ENCODE measurements around the gene REX1BD. TPM values are rescaled to one million over a fixed set of nuclear protein-coding genes. Genes with fewer than 3 reads are reported as not detected.

Gene REX1BD
- total and polyA plus RNA-seq, 2 of the 13 experiments (the other 11 are each of a cell fraction or from before 2014, with no cell fraction given): 7.5 to 25.4 TPM

DNA sequence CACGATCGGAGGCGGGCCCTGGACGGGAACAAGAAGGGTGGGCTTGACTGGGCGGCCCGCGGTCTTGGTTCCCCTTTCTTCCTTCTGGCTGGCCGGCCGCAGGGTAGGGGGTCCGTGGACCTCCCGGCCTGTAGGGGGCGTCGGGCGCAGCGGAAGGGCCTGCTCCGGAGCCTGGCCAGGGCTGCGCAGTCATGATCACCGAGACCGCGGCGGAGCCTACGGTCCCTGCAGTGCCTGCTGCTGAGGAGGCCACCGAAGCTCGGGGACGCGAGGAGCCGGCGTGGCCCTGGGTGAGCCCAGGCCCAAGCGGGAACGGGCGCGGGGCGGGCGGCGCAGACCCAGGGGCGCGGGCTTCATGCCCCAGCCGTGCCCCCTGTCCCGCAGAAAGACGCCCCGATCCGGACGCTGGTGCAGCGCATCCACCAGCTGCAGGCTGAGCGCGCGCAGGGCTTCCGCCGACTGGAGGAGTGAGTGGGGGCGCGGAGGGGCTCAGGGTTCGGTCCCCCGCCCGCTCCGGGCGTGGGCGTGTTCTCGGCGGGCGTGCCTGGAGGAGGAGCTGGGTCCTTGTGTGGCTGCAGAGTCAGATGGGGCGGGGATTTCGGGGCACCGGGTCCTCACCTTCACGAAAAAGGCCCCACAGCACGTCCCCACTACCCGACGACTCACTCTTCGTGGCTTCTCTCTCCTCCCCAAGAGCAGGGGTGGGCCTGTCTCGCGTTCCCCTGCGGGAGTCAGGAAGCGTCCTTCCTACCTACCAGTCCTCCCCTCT, at the start of gene REX1BD (continued):
- TF ChIP-seq, protein P1, sequence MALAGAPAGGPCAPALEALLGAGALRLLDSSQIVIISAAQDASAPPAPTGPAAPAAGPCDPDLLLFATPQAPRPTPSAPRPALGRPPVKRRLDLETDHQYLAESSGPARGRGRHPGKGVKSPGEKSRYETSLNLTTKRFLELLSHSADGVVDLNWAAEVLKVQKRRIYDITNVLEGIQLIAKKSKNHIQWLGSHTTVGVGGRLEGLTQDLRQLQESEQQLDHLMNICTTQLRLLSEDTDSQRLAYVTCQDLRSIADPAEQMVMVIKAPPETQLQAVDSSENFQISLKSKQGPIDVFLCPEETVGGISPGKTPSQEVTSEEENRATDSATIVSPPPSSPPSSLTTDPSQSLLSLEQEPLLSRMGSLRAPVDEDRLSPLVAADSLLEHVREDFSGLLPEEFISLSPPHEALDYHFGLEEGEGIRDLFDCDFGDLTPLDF (CRISPR knock-in tag; IDR thresholded peaks at IDR 0.05): no peak
- TF ChIP-seq ZNF430 (CRISPR knock-in tag; IDR thresholded peaks at IDR 0.05): no peak; the same call in 1 of the 2 replicates
- no peak for TF ChIP-seq NFRKB (IDR thresholded peaks at IDR 0.05)
- no peak for TF ChIP-seq RORA (CRISPR knock-in tag; IDR thresholded peaks at IDR 0.05)
- TF ChIP-seq, protein P2, sequence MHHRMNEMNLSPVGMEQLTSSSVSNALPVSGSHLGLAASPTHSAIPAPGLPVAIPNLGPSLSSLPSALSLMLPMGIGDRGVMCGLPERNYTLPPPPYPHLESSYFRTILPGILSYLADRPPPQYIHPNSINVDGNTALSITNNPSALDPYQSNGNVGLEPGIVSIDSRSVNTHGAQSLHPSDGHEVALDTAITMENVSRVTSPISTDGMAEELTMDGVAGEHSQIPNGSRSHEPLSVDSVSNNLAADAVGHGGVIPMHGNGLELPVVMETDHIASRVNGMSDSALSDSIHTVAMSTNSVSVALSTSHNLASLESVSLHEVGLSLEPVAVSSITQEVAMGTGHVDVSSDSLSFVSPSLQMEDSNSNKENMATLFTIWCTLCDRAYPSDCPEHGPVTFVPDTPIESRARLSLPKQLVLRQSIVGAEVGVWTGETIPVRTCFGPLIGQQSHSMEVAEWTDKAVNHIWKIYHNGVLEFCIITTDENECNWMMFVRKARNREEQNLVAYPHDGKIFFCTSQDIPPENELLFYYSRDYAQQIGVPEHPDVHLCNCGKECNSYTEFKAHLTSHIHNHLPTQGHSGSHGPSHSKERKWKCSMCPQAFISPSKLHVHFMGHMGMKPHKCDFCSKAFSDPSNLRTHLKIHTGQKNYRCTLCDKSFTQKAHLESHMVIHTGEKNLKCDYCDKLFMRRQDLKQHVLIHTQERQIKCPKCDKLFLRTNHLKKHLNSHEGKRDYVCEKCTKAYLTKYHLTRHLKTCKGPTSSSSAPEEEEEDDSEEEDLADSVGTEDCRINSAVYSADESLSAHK (CRISPR knock-in tag; IDR thresholded peaks at IDR 0.05; ENCODE audit: borderline replicate concordance): no peak
- no peak; the same call in 1 of the 2 replicates for TF ChIP-seq ZFP90 (CRISPR knock-in tag; IDR thresholded peaks at IDR 0.05; ENCODE audit: borderline replicate concordance)
- TF ChIP-seq, protein P3, sequence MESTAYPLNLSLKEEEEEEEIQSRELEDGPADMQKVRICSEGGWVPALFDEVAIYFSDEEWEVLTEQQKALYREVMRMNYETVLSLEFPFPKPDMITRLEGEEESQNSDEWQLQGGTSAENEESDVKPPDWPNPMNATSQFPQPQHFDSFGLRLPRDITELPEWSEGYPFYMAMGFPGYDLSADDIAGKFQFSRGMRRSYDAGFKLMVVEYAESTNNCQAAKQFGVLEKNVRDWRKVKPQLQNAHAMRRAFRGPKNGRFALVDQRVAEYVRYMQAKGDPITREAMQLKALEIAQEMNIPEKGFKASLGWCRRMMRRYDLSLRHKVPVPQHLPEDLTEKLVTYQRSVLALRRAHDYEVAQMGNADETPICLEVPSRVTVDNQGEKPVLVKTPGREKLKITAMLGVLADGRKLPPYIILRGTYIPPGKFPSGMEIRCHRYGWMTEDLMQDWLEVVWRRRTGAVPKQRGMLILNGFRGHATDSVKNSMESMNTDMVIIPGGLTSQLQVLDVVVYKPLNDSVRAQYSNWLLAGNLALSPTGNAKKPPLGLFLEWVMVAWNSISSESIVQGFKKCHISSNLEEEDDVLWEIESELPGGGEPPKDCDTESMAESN (CRISPR knock-in tag; conservative IDR thresholded peaks at IDR 0.05): no peak; the same call in 1 of the 2 replicates
- TF ChIP-seq GLI4 (CRISPR knock-in tag; IDR thresholded peaks at IDR 0.05; ENCODE audit: borderline replicate concordance): no peak
- TF ChIP-seq HNRNPH1 (optimal IDR thresholded peaks at IDR 0.05; ENCODE audit: low read depth, low read length): no peak
- peak; percentile 74 for TF ChIP-seq RBM22 (optimal IDR thresholded peaks at IDR 0.05; ENCODE audit: low read length)
- peak; percentile 53 for TF ChIP-seq BCL6 (CRISPR knock-in tag; IDR thresholded peaks at IDR 0.05)
- TF ChIP-seq ZNF615 (CRISPR knock-in tag; IDR thresholded peaks at IDR 0.05; ENCODE audit: borderline replicate concordance): no peak
- TF ChIP-seq ZKSCAN1 (IDR thresholded peaks at IDR 0.05; ENCODE audit: low read length): no peak
- no peak for TF ChIP-seq MBD4 (IDR thresholded peaks at IDR 0.05; ENCODE audit: borderline replicate concordance, low read length)
- TF ChIP-seq SMYD3 (CRISPR knock-in tag; IDR thresholded peaks at IDR 0.05): no peak
- TF ChIP-seq, protein P4, sequence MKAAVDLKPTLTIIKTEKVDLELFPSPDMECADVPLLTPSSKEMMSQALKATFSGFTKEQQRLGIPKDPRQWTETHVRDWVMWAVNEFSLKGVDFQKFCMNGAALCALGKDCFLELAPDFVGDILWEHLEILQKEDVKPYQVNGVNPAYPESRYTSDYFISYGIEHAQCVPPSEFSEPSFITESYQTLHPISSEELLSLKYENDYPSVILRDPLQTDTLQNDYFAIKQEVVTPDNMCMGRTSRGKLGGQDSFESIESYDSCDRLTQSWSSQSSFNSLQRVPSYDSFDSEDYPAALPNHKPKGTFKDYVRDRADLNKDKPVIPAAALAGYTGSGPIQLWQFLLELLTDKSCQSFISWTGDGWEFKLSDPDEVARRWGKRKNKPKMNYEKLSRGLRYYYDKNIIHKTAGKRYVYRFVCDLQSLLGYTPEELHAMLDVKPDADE (CRISPR knock-in tag; IDR thresholded peaks at IDR 0.05): no peak; the same call in 1 of the 2 replicates
- TF ChIP-seq, protein P5, sequence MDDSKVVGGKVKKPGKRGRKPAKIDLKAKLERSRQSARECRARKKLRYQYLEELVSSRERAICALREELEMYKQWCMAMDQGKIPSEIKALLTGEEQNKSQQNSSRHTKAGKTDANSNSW (CRISPR knock-in tag; IDR thresholded peaks at IDR 0.05; ENCODE audit: borderline replicate concordance): no peak; the same call in 1 of the 2 replicates
- TF ChIP-seq, protein P6, sequence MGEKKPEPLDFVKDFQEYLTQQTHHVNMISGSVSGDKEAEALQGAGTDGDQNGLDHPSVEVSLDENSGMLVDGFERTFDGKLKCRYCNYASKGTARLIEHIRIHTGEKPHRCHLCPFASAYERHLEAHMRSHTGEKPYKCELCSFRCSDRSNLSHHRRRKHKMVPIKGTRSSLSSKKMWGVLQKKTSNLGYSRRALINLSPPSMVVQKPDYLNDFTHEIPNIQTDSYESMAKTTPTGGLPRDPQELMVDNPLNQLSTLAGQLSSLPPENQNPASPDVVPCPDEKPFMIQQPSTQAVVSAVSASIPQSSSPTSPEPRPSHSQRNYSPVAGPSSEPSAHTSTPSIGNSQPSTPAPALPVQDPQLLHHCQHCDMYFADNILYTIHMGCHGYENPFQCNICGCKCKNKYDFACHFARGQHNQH (CRISPR knock-in tag; IDR thresholded peaks at IDR 0.05): peak; percentile 88
- TF ChIP-seq KDM1A (CRISPR knock-in tag; IDR thresholded peaks at IDR 0.05): peak; percentile 81
- no peak for TF ChIP-seq MAFG (CRISPR knock-in tag; IDR thresholded peaks at IDR 0.05)
- TF ChIP-seq CHCHD3 (CRISPR knock-in tag; IDR thresholded peaks at IDR 0.05): no peak
- TF ChIP-seq THAP11 (CRISPR knock-in tag; IDR thresholded peaks at IDR 0.05): peak; percentile 83
- no peak for TF ChIP-seq ZNF619 (CRISPR knock-in tag; IDR thresholded peaks at IDR 0.05)
